ENCODE data around the gene RBMY1J.
"Not testable (repeated sequence)": the region's sequence is repeated elsewhere in the genome, so short reads cannot be mapped to it uniquely, and the experiment has no call there.

The RBMY1J gene

GRCh38 chrY:22403110-22403509 is at the start of gene RBMY1J:
RBMY1J (plus strand) TSS chrY:22403410; CDS start chrY:22405448, 2,038 bp downstream.
- not testable (repeated sequence) for DNase-seq

DNA sequence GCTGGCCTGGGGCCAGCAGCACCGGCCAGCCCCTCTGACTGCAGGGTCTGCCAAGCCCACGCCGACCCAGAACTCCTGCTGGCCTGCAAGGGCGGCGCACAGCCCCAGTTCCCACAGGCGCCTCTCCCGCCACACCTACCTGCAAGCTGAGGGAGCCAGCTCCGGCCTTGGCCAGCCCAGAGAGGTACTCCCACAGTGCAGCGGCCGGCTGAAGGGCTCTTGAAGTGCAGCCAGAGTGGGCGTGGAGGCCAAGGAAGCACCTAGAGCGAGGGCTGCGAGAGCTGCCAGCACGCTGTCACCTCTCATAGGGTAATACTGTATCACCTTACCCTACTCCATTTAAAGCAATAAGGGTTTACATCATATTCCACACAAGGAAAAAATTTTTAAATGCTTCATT is 35.8 kb upstream of the RBMY1J start:
- DNase-seq: no peak

GRCh38 chrY:22370623-22371022 is 32.6 kb upstream of the RBMY1J start:
- DNase-seq: peak; percentile 43

DNA sequence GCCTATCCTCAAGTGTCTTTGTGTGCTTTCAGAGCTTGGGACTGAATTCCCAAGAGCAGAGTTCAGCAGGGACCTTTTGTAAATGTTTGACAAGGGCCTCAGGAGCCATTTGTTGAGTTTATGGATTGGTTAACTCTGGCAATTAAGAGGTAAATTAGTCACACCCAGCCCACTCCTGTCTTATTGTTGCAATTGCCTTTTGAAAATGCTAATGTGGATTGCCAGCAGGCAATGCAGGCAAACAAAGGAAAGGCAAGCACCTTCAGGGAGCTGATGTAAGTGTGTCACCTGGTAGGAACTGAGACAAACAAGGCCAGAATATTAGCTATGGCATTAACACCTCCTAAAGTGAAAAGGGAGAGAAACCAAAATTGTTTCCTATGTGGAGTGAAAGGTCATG is 29.7 kb upstream of the RBMY1J start:
- DNase-seq: no peak

DNA sequence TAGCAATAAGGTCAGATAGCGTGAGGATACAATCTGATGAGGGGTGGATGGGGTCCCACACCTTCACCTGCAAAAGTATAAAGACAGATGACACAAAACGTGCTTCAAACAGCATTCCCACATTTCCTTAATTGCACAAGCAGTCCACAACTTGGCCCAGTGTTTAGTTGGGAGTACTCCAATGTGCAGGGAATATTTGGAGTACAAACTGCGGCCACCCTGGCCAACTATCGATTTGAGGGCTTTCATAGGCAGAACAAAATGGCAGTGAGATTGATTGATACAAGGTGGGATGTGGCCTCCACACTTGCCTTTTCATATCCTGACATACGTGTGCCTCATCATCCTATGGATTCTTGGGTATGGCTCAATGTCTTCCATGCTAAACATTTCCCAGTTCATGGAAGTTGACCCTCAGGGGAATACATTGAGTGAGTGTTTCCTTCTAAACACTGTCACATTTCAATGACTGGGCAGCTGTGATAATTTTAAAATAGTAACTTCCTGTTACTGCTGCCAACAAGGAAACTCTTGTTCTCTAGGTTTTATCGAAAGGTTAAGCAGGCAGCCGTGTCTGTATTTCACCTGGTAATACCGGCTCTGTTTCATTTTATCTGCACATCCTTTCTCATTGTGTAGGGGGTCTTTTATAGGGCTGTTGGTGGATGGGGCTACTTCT is 41.6 kb downstream of the RBMY1J start:
- not testable (repeated sequence) for DNase-seq

- not testable (repeated sequence) for DNase-seq
Observed at GRCh38 chrY:22455522-22455921, 52.3 kb downstream of the RBMY1J start.

DNA sequence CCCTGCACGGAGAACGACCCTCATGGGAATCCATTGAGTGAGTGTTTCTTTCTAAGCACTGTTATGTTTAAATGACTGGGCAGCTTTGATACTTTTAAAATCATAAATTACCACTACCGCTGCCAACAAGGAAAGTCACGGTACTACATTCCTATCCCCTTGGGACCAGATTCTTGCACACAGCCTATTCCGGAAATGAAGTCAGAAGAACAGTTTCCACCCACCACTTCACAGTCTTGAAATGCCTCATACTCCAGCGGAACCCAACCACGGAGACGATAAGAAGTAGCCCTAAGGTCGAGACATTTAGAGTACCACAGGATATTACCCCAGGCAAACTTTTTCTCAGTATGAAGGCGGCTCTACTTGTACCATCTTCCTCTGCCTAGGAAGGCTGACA is 58.8 kb downstream of the RBMY1J start:
- not testable (repeated sequence) for DNase-seq

All from NCI-H2171 (cell line).